Astrocyte of the cerebellum (primary cell): ENCODE results near the gene BRWD1.
"Not testable (repeated sequence)": the region's sequence is repeated elsewhere in the genome, so short reads cannot be mapped to it uniquely, and the experiment has no call there.

Source experiments
- DNase-seq: peaks from one replicate; pipeline ENCODE4 v3.0.0-alpha.2; 2011; ENCODE audit warnings: low read depth
- H3K4me3 ChIP-seq: 2 replicates; pipeline ENCODE4 v1.5.1; 2011; ENCODE audit warnings: mild to moderate bottlenecking, low read depth, low read length, moderate library complexity
- CTCF ChIP-seq: IDR thresholded peaks from 2 replicates; pipeline ENCODE4 v1.5.1; 2012; ENCODE audit warnings: low read length, low read depth, moderate library complexity, mild to moderate bottlenecking; ENCODE audit errors: missing control alignments
- in situ Hi-C: cut with HindIII; loops from 2 replicates; pipeline ENCODE4 v1.10.0; 2017; ENCODE audit warnings: low sequenced_read_pairs

The BRWD1 gene

DNA sequence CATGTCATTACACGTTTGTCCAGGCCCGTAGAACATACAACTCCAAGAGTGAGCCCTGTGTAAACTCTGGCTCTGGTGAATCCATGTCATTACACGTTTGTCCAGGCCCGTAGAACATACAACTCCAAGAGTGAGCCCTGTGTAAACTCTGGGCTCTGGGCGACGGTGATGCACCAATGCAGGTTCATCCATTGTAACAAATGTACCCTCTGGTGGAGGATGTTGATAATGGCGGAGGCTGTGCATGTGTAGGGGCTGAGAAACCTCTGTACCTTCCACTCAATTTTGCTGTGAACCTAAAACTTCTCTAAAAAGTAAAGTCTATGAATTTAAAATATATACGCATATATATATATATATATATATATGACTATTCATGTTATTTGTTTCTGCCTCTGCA, 177.3 kb downstream of the BRWD1 start:
- TF ChIP-seq CTCF, result peak; percentile 52
- DNase-seq, H3K4me3 ChIP-seq, in situ Hi-C loops: not testable (repeated sequence)

DNA sequence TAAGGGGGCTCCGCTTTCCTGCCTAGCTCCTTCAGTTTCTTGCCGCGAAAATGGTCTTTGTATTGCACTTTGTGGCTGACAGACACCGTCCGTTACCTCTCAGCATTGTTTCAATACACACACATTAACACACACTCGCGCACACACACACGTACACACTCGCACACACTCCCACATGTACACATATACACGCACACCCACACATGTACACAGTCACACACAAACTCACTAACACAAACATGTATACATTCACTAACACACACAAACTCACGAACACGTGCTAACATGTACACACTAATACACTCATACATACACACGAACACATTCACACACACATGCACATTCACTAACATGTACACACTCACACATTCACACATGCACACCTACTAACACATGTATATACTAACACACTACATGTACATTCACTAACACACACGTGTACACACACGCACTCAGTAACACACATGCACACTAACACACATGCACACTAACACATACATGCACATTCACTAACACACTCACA, 179.1 kb downstream of the BRWD1 start:
- in situ Hi-C loops, result no loop called here
- DNase-seq, result no peak
- TF ChIP-seq CTCF, result no peak

More for the DNA sequence above, 179.1 kb downstream of the BRWD1 start:
- no peak overlapping the region for H3K4me3 ChIP-seq
